Stomach (tissue), 9 donors: ENCODE data around the gene IARS1. TPM values are rescaled to one million over a fixed set of nuclear protein-coding genes. Genes with fewer than 3 reads are reported as not detected.

ENCODE experiments used
- DNase-seq, 2 donors: peaks; one replicate each; pipeline versions ENCODE4 v3.0.0 to v3.0.0-alpha.2; 2013 to 2019
- H3K27ac ChIP-seq, 5 donors: fragments of 200-600 bp in 4 of 5; sonication (generic) in 4 of 5; one replicate each; pipeline ENCODE4 v1.5.1; 2013 to 2019; ENCODE audit warnings: mild to moderate bottlenecking in 1 of 5, moderate library complexity in 1 of 5
- H3K27me3 ChIP-seq, 3 donors: fragments of 200-600 bp; sonication (generic); one replicate each; pipeline ENCODE4 v1.5.1; 2017 to 2019; ENCODE audit warnings: mixed run types in 1 of 3
- H3K36me3 ChIP-seq, 4 donors: fragments of 200-600 bp; sonication (generic); 1 replicate in 3 of 4; 2 replicates in 1 of 4; pipeline ENCODE4 v1.5.1; 2016 to 2019
- H3K4me1 ChIP-seq, 4 donors: fragments of 200-600 bp; sonication (generic); one replicate each; pipeline ENCODE4 v1.5.1; 2016 to 2019
- H3K4me3 ChIP-seq, 4 donors: fragments of 200-600 bp; sonication (generic) in 3 of 4; one replicate each; pipeline ENCODE4 v1.5.1; 2016 to 2019; ENCODE audit warnings: mild to moderate bottlenecking in 1 of 4
- H3K9me3 ChIP-seq, 4 donors: fragments of 200-600 bp; sonication (generic); one replicate each; pipeline ENCODE4 v1.5.1; 2016 to 2019
- CTCF ChIP-seq, 7 experiments: fragments of 450-650 bp in 4 of 7; fragments of 200-600 bp in 3 of 7; sonication (generic) in 3 of 7; IDR thresholded peaks; one replicate each; pipeline ENCODE4 v1.5.1; 2016 to 2019; ENCODE audit warnings: antibody characterized with exemption in 7 of 7, control low read depth in 2 of 7, mild to moderate bottlenecking in 1 of 7
- EP300 ChIP-seq: sonication (generic); formaldehyde crosslinking; IDR thresholded peaks from one replicate; pipeline ENCODE4 v1.6.1; 2017; ENCODE audit warnings: antibody characterized with exemption
- POLR2A ChIP-seq, 4 donors: fragments of 450-650 bp; IDR thresholded peaks; one replicate each; pipeline ENCODE4 v1.6.1; 2016; ENCODE audit warnings: antibody characterized with exemption in 4 of 4, control low read depth in 2 of 4, mild to moderate bottlenecking in 1 of 4, moderate library complexity in 1 of 4
- POLR2AphosphoS5 ChIP-seq, 3 donors: sonication (generic); formaldehyde crosslinking; IDR thresholded peaks; one replicate each; pipeline ENCODE4 v1.6.1; 2016; ENCODE audit warnings: antibody characterized with exemption in 3 of 3
- WGBS, 5 donors: extraction: QIAGEN DNeasy Blood & Tissue Kit in 3 of 5; methylation state at CpG; one replicate each; pipeline versions ENCODE4 v1.1.5 to v1.1.7; 2013 to 2018; 5-methylcytosine and 5-hydroxymethylcytosine counted together
- intact Hi-C: fragments of 100-400 bp; cut with DNase I; formaldehyde crosslinking; loops from one replicate; pipeline ENCODE4 v1.15.1; 2023; ENCODE audit warnings: low total_unique reads
- polyA plus RNA-seq, 3 donors: library from polyadenylated mRNA; stranded (reverse); fragments of 200-250 nt; gene quantifications; one replicate each; pipeline ENCODE4 v1.2.3, GENCODE V29; 2013
- total RNA-seq, 5 donors: library from RNA; depleted of rRNA; stranded (reverse); fragments of >200 nt; gene quantifications; one replicate each; pipeline versions ENCODE4 v1.1.0 to v1.2.3, GENCODE V29; 2014 to 2016
- donor health status: healthy with polysubstance abuse.
- donor health status: Bipolar disorder and iron deficiency.
- donor health status: healthy.

Gene IARS1
- total and polyA plus RNA-seq, 8 donors, result 11.0 to 328 (median 71.2) TPM

GRCh38 chr9:92293075-92293354 is 482 bp downstream of the IARS1 start:
- no peak for DNase-seq
- H3K27me3 ChIP-seq, result no peaks in the 10 kb centered on the region
- H3K27ac ChIP-seq, result peak overlapping the region in 4 of 5 donors; percentile 83 to 88 (median 86)
- intact Hi-C loops, result loop anchor here (10.0 kb wide), 1 partner anchor 158 kb away; no protein-coding TSS in a partner anchor
- no peak for TF ChIP-seq EP300
- TF ChIP-seq POLR2AphosphoS5 (IDR thresholded peaks at IDR 0.05), result no peak
- TF ChIP-seq CTCF (IDR thresholded peaks at IDR 0.05), result no peak
- no peak for TF ChIP-seq POLR2A (IDR thresholded peaks at IDR 0.05)
- H3K4me1 ChIP-seq, result peaks cover 22 to 45% (median 39%) of the 10 kb centered on the region in 4 donors
- H3K36me3 ChIP-seq, result peaks cover 0 to 39% (median 27%) of the 10 kb centered on the region in 4 donors
- no peaks in the 10 kb centered on the region for H3K9me3 ChIP-seq
- 0 to 2% (median 1%) methylated on average over 5 of the region's 5 CpGs for whole genome bisulfite sequencing, 5 donors
- H3K4me3 ChIP-seq, result peak overlapping the region; percentile 69 to 86 (median 72)

GRCh38 chr9:92292338-92293074 is 991 bp downstream of the IARS1 start:
- no peak for DNase-seq
- peak overlapping the region in 4 of 5 donors; percentile 83 to 88 (median 86) for H3K27ac ChIP-seq
- TF ChIP-seq EP300 (no peak), POLR2A (IDR thresholded peaks at IDR 0.05) (no peak), CTCF (IDR thresholded peaks at IDR 0.05) (no peak)
- WGBS, 5 donors, result 43 to 52% (median 50%) methylated on average over 8 of the region's 8 CpGs
- H3K4me1 ChIP-seq, result peaks cover 22 to 45% (median 39%) of the 10 kb centered on the region in 4 donors
- H3K27me3 ChIP-seq, result no peaks in the 10 kb centered on the region
- H3K9me3 ChIP-seq, result no peaks in the 10 kb centered on the region
- H3K36me3 ChIP-seq, result peaks cover 0 to 39% (median 27%) of the 10 kb centered on the region in 4 donors
- intact Hi-C loops, result loop anchor here (10.0 kb wide), 1 partner anchor 158 kb away; no protein-coding TSS in a partner anchor
- H3K4me3 ChIP-seq, result peak overlapping the region; percentile 69 to 86 (median 72)

- intact Hi-C loops, result loop anchor here (10.0 kb wide), 1 partner anchor 157 kb away; no protein-coding TSS in a partner anchor
These were observed 1.9 kb downstream of the IARS1 start for GRCh38 chr9:92291577-92291976.

More at GRCh38 chr9:92291577-92291976, 1.9 kb downstream of the IARS1 start:
- peaks cover 0 to 39% (median 27%) of the 10 kb centered on the region in 4 donors for H3K36me3 ChIP-seq
- peaks cover 22 to 45% (median 39%) of the 10 kb centered on the region in 4 donors for H3K4me1 ChIP-seq
- H3K27me3 ChIP-seq, result no peaks in the 10 kb centered on the region
- no peak overlapping the region for H3K27ac ChIP-seq
- no peak overlapping the region for H3K4me3 ChIP-seq
- no peak for TF ChIP-seq POLR2AphosphoS5 (IDR thresholded peaks at IDR 0.05)
- no peak for TF ChIP-seq EP300
- no peak for TF ChIP-seq POLR2A (IDR thresholded peaks at IDR 0.05)
- no peak for TF ChIP-seq CTCF (IDR thresholded peaks at IDR 0.05)
- no peak for DNase-seq
- WGBS, 5 donors, result 42 to 72% (median 59%) methylated on average over 2 of the region's 2 CpGs
- no peaks in the 10 kb centered on the region for H3K9me3 ChIP-seq
